ENCODE data around the gene STAT6.

GRCh38 chr12:57119294-57120085 is 8.3 kb upstream of the STAT6 start:
- TF ChIP-seq MYC (IDR thresholded peaks at IDR 0.05; ENCODE audit: low read depth, low read length) (no peak), CTCF (IDR thresholded peaks at IDR 0.05; ENCODE audit: extremely low read depth in 1 of 2, insufficient read depth in 1 of 2, low read depth in 1 of 2, low read length in 2 of 2) (no peak), POLR2A (IDR thresholded peaks at IDR 0.05; ENCODE audit: low read depth, low read length) (no peak), MAX (IDR thresholded peaks at IDR 0.05; ENCODE audit: insufficient read depth, insufficient read length) (no peak), FOS (IDR thresholded peaks at IDR 0.05; ENCODE audit: borderline replicate concordance, insufficient read depth, low read length) (no peak), JUN (IDR thresholded peaks at IDR 0.05; ENCODE audit: borderline replicate concordance, insufficient read depth, insufficient read length, low read depth) (no peak), POLR2AphosphoS5 (IDR thresholded peaks at IDR 0.05; ENCODE audit: insufficient read depth, low read depth, low read length) (no peak)

Measured in endothelial cell of umbilical vein (primary cell).